Activated T-cell treated with anti-CD3 and anti-CD28 coated beads for 24 hours (primary cell): Measurements from ENCODE around the gene GALNT2.

Source experiments
- DNase-seq: peaks from one replicate; pipeline ENCODE4 v3.0.0-alpha.2; 2020; ENCODE audit warnings: low read depth

The GALNT2 gene

GRCh38 chr1:230166366-230167132, 99.5 kb downstream of the GALNT2 start:
- no peak for DNase-seq

GRCh38 chr1:230167419-230167852, 100.4 kb downstream of the GALNT2 start:
- DNase-seq: peak; percentile 33

DNA sequence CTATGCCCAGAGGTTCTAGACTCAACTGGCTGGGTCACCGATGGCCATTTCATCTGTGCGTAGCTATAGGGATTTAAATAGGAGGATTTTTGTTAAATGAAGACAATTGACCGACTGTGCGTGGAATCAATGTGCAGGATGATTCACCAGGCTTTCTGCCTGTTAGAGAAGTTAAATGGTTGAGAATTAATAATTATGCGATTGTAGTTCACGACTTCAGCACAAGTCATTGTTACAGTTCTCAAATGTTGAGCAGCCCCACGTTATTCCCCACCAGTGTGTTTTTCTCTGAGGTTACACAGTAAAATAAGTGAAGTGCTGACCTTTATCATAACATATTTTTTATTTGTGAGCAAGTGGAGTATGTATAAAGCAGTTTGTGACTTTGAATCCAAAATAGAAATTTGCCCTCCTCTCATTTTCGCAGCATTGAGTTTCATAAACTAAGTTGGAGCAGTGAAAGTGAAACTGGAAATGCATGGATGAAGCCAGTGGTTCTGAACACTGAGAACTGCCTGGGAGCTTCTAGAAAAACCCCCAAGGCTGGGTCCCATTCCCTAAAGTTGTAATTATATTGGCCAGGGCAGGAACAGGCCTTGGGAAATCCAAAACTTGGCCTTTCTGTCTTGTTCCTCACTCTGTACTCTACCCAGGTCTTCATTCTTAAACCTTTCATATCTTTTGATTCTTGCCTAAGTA, 102.6 kb downstream of the GALNT2 start:
- DNase-seq: no peak

DNA sequence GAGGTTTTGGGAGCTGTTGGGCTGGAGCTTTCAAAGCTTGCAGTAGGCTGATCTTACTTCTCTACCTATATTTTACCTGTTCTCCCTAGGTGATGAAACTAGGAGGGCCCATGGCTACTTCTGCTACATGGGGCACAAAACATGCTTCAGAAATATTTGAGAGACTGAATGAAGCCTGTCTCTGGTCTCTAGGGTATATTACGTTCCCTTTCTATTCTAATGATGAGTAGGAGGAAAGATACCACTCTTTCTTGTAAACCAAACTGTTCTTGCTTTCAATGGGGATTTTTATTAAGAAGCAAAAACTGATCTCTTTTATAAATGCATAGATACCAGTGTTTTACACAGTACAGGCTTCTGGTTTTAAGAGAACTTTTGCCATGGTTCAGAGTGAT, 103.1 kb downstream of the GALNT2 start:
- DNase-seq: no peak

GRCh38 chr1:230170622-230171021, 103.6 kb downstream of the GALNT2 start:
- no peak for DNase-seq

GRCh38 chr1:230171356-230172015, 104.4 kb downstream of the GALNT2 start:
- no peak for DNase-seq

GRCh38 chr1:230172016-230172537, 105.0 kb downstream of the GALNT2 start:
- DNase-seq: no peak

GRCh38 chr1:230173187-230173975, 106.3 kb downstream of the GALNT2 start:
- no peak for DNase-seq

DNA sequence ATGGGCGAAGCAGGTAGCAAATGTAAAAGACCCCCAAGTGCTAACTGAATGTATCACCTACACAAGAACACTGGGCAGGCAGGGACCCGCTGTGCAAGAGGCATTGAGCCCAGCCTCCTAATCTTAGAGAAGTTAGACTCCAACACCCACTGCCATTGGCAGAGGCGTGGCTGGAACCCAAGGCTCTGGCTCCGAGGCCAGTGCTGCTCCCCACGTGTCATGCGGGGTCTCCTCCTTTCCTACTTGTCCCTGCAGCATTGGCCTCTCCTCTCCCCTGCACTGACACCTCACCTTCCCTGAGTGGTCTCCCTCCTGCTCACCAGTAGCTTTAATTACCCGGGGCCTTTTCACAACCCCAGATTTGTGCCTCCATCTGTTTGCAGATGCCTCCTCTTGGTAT, 107.0 kb downstream of the GALNT2 start:
- no peak for DNase-seq

GRCh38 chr1:230174471-230175162, 107.6 kb downstream of the GALNT2 start:
- no peak for DNase-seq

DNA sequence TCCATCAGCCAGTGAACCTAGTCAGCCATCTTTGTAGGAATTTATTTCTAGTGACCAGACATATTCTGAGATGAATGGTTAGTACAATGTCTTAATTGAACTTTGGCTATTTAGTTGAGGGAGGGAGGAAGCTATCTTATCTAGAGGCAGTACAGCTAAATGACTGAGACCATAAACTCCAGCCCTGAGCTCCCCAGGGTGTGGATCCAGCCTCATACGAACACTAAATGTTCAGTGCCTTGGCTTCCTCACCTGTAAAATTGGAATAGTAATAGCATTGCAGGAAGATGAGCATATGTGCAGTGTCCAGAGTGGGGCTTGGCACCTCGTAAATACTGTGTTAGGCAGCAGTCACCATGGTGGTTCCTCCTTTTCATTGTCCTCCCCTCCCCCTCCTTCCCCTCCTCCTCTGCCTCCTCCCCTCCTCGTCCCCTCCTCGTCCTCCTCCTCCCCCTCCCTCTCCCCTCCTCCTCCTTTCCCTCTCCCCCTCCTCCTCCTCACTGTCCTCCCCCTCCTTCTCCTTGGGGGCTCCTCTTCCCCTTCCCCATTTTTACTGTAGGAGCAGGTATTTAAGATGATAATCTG, 108.2 kb downstream of the GALNT2 start:
- DNase-seq: no peak

DNA sequence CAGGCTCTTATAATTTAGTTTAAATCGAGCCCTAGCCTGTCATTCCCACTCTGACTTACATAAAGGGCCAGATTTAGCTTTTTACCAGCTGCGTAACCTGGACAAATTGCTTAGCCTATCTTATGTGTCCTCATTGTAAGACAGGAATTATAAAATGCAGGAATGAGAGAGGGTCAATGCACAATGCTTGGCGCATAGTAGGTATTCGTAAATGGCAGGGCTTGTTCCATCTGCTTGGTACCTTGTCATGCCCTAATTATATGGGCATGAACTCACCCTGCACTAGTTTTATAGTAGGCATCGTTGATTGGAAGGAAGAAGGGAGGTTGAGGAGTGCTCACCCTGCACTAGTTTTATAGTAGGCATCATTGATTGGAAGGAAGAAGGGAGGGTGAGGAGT, 108.8 kb downstream of the GALNT2 start:
- no peak for DNase-seq

GRCh38 chr1:230176326-230176725, 109.3 kb downstream of the GALNT2 start:
- no peak for DNase-seq

GRCh38 chr1:230176871-230177411, 109.9 kb downstream of the GALNT2 start:
- DNase-seq: no peak

- no peak for DNase-seq
These were observed 112.2 kb downstream of the GALNT2 start for GRCh38 chr1:230179249-230179648.

DNA sequence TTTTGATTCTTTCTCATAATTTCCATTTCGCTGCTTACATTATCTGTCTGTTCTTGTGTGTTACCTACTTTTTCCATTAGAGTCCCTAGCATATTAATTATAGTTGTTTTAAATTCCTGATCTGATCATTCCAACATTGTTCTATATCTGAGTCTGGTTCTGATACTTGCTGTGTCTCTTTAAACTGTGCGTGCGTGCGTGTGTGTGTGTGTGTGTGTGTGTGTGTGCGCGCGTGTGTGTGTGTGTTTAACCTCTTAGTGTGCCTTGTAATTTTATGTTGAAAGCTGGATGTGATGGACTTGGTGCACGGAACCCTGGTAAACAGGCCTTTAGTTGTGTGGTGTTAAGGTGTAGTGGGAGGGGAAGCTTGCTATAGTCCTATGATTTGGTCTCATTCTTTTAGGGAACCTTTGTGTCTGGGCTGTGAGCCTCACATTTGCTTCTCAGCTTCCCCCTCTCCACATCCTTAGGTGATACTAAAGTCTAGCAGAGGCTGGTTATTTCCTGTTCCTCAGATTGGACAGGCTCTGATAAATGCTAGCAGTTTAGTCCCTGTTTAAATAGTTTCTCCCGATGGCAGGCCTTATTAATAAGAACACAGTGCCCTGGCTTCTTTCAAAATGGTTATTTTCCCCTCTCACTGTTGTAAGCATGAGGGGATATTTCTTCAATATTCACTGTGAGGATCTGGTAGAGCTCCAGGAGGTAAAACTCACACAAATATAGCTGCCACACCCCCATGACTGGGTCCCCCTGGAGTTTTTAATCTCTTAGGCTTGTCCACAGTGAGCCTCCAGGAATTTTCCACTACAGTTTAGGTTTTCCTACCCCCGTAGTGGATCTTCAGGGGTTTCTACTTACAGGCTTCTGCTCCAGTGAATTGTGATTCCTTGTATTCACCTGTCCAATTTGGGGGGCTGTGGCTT, 118.3 kb downstream of the GALNT2 start:
- DNase-seq: no peak

GRCh38 chr1:230186003-230186863, 119.2 kb downstream of the GALNT2 start:
- DNase-seq: peak; percentile 33

GRCh38 chr1:230186874-230187273, 119.8 kb downstream of the GALNT2 start:
- no peak for DNase-seq

DNA sequence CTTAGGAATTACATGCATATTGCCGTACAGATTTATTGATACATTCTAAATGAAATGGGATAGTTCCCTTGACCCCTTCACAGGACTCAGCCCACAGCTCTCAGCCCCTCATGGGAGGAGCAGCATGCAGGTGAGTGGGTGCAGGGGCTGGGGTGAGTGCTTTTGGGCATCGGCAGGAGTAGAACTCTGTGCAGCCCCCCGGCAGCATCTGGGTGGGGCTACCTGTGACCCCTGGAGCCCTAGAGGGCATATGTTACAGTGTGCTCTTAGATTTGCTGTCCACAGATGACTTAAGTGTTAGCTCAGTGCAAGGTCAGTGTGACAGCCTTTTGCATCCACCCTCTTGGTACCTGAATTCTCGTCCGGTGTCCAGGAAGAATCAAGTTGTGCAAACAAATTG, 120.3 kb downstream of the GALNT2 start:
- DNase-seq: no peak
